Cardiac septum (tissue), 1 donor: ENCODE data around the gene GUCY1B1. TPM values are rescaled to one million over a fixed set of nuclear protein-coding genes. Genes with fewer than 3 reads are reported as not detected.

Experiments used
- DNase-seq: peaks from one replicate; pipeline ENCODE4 v3.0.0-alpha.2; 2020; ENCODE audit warnings: low spot score
- intact Hi-C: fragments of 100-400 bp; cut with DNase I; formaldehyde crosslinking; loops from one replicate; pipeline ENCODE4 v1.14.0; 2022
- total RNA-seq: library from RNA; stranded (reverse); fragmentation: NEBNext Ultra II Directional; extraction: Animal tissue kit (Norgen Biotek cat#: 25700); gene quantifications from one replicate; pipeline ENCODE4 v1.2.1, GENCODE V29; 2021
- donor health status: DM: no; HTN: no; CAD: no.

GUCY1B1 gene
- total RNA-seq, 1 donor from 2014 or later = 17.0 TPM

- intact Hi-C loops = no loop called here
- DNase-seq = no peak
Measured at GRCh38 chr4:155842080-155842479, 83.3 kb downstream of the GUCY1B1 start.

GRCh38 chr4:155846929-155847328, 88.1 kb downstream of the GUCY1B1 start:
- intact Hi-C loops = no loop called here
- DNase-seq = no peak

DNA sequence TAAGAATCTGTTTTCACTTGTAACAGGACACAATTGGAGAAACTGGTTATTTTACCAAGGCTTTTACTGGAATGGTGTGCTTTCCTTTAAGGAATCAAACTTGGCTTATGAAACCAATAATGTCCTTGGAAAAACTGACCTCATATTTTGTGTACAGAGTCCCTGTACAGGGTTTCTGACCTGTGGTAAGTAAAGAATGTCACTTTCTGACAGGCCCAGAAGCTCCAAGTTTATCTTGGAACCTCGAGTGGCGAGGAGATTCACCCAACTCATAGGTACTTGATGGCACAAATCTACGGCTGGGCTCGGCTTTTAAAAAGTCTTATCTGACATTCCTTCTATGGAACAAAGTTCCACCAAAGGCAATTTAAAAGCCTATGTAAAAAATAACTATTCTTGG, 90.2 kb downstream of the GUCY1B1 start:
- intact Hi-C loops = no loop called here
- no peak for DNase-seq

DNA sequence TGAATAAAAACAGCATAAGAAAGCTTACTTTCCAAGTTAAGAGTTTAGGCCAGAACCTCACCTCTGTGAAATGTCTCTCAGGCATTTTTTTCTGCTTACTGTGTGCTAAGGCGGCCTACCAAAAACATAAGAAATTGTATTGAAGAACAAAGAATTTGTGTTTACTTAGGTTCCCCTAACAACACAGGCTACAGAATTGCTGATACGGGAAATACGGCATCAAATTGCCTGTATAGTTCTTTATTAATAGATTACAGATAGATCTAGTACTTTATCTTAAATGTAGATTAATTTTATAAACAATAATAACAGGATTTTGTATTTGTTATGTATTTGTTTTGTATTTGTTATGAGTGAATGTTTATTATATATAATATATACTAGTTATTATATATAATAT, 94.4 kb downstream of the GUCY1B1 start:
- intact Hi-C loops = no loop called here
- no peak for DNase-seq

GRCh38 chr4:155854582-155855226, 95.9 kb downstream of the GUCY1B1 start:
- no peak for DNase-seq
- intact Hi-C loops = no loop called here

DNA sequence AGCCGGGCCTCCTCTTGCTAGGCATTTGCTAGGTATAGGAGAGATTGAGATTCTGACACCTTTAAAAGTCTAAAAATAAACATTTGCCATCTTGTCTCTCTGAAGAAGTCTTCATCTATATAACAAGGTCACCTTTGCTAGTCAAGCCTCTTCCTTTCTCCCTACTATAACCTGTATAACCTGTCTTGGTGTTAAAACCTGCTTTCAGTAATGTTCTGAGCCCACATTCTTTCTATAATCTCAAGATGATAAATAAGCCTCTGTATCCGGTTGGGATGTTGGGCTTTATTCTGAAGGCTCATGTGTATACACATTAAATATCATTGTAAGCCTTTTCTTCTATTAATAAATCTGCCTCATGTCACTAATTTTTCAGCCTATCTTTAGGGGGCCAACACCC, 97.1 kb downstream of the GUCY1B1 start:
- intact Hi-C loops = no loop called here
- no peak for DNase-seq

Other genes starting within 250 kb of the GUCY1B1 start
- 40.5 TPM for gene GUCY1A1, start 92.2 kb upstream of the GUCY1B1 start, total RNA-seq
- not detected for gene ASIC5, start 107.3 kb downstream of the GUCY1B1 start, total RNA-seq
- 0.13 TPM for gene TDO2, start 144.7 kb downstream of the GUCY1B1 start, total RNA-seq
- gene CTSO, start 194.8 kb downstream of the GUCY1B1 start, total RNA-seq = 9.0 TPM